Measurements from ENCODE around the gene DPP10.
A peak's percentile ranks its signal among the peaks of the same experiment; 100 is the strongest.

Gene DPP10

DNA sequence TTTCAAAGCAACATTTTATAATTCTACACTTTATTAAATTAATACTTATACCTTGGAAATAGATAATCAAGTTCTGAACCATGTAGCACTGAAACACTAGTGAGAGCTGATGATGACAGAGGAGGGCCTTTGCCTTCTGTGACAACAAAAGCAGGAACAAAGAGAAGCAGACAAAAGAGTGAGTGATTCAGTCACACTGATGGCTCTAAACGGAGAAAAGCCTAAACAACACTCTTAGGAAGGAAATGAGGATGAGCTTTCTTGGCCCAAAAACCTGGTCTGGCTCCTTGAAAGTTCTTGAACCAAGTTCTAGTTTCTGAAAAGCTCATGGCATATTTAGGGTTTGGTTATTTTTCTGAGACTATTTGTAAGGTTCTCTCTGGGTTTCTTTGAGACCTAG lies 271.9 kb downstream of the DPP10 start:
- TF ChIP-seq, protein P1, sequence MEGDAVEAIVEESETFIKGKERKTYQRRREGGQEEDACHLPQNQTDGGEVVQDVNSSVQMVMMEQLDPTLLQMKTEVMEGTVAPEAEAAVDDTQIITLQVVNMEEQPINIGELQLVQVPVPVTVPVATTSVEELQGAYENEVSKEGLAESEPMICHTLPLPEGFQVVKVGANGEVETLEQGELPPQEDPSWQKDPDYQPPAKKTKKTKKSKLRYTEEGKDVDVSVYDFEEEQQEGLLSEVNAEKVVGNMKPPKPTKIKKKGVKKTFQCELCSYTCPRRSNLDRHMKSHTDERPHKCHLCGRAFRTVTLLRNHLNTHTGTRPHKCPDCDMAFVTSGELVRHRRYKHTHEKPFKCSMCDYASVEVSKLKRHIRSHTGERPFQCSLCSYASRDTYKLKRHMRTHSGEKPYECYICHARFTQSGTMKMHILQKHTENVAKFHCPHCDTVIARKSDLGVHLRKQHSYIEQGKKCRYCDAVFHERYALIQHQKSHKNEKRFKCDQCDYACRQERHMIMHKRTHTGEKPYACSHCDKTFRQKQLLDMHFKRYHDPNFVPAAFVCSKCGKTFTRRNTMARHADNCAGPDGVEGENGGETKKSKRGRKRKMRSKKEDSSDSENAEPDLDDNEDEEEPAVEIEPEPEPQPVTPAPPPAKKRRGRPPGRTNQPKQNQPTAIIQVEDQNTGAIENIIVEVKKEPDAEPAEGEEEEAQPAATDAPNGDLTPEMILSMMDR (conservative IDR thresholded peaks at IDR 0.05), result no peak
- no peak overlapping the region for H3K27ac ChIP-seq

GRCh38 chr2:114717049-114717448 lies 274.6 kb downstream of the DPP10 start:
- H3K27ac ChIP-seq, result no peak overlapping the region
- TF ChIP-seq, protein P1 (conservative IDR thresholded peaks at IDR 0.05), result no peak

DNA sequence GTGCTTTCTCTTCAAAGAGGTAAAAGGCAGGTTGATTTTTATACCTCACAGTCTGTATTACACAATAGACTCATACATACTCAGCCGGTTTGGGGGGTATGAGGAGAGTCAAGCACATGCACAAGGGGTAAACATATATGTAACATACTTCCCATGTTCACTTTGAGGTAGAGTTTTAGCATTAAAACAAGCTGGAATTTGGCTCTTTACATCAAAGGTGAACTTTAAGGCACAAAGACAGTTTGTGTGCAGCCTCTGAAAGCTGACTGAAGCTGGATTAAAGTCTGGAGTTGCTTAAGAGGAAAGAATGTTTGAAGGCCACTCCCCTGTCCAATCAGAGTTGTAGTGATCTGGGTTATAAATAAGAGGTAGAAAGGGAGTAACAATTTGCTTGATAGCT lies 282.0 kb downstream of the DPP10 start:
- no peak overlapping the region for H3K27ac ChIP-seq
- TF ChIP-seq, protein P1 (conservative IDR thresholded peaks at IDR 0.05), result no peak

- H3K27ac ChIP-seq, result no peak overlapping the region
- TF ChIP-seq, protein P1 (conservative IDR thresholded peaks at IDR 0.05), result no peak
Measured at GRCh38 chr2:114727012-114727411, 284.6 kb downstream of the DPP10 start.

- no peak overlapping the region for H3K27ac ChIP-seq
- TF ChIP-seq, protein P1 (conservative IDR thresholded peaks at IDR 0.05), result no peak
Measured at GRCh38 chr2:114728372-114728771, 285.9 kb downstream of the DPP10 start.

- no peak overlapping the region for H3K27ac ChIP-seq
- TF ChIP-seq, protein P1 (conservative IDR thresholded peaks at IDR 0.05), result peak; percentile 73
Measured at GRCh38 chr2:114729026-114729425, 286.6 kb downstream of the DPP10 start.

GRCh38 chr2:114735126-114735525 lies 292.7 kb downstream of the DPP10 start:
- H3K27ac ChIP-seq, result no peak overlapping the region
- TF ChIP-seq, protein P1 (conservative IDR thresholded peaks at IDR 0.05), result no peak

DNA sequence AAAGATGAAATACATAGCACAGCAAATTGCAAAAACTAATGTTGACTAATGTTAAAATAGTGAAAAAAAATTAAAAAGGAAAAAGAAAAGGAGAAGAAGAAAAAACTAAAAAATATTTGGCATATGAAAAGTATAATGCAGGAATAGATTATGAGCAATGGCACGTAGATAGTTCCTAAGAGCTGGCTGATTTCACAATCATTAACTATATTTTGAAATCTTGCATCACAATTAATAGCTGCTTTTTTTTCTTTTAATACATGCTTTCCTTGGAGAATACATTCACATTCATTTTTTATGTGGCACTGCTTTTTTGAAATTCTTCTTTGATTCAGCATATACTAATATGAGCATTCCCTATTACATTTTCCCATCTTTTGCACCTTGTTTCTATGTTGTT lies 299.8 kb downstream of the DPP10 start:
- TF ChIP-seq, protein P1 (conservative IDR thresholded peaks at IDR 0.05), result no peak
- no peak overlapping the region for H3K27ac ChIP-seq
